Astrocyte of the cerebellum (primary cell): ENCODE measurements around the gene PRRC2C.

Experiments
- DNase-seq: peaks from one replicate; pipeline ENCODE4 v3.0.0-alpha.2; 2011; ENCODE audit warnings: low read depth
- H3K4me3 ChIP-seq: 2 replicates; pipeline ENCODE4 v1.5.1; 2011; ENCODE audit warnings: mild to moderate bottlenecking, low read depth, low read length, moderate library complexity
- in situ Hi-C: cut with HindIII; loops from 2 replicates; pipeline ENCODE4 v1.10.0; 2017; ENCODE audit warnings: low sequenced_read_pairs
- TF ChIP-seq, protein P1 (sequence below): IDR thresholded peaks from 2 replicates; pipeline ENCODE4 v1.5.1; 2012; ENCODE audit warnings: low read length, low read depth, moderate library complexity, mild to moderate bottlenecking; ENCODE audit errors: missing control alignments

PRRC2C gene

DNA sequence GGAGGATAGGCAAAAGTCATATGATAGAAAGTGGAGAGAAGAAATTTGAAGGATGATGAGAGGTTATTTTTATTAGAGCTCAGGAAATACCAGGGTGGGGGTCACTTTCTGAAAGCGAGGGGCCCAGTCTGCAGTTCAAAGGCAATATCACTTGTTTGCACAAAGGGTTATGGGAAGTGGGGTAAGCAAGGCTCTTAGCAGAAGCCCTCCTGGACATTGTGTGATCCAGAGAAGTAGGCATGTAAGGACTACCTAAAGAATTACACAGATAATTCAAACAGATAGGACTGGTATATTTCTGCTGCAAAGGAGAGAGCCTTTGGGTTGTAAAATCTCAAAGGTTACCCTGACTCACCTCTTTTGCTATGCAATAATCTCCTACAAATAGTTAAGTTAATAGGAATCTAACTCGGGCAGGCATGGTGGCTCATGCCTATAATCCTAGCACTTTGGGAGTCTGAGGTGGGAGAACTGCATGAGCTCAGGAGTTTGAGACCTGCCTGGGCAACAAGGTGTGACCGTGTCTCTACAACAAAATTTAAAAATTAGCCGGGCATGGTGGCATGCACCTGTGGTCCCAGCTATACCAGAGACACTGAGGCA is 25.2 kb upstream of the PRRC2C start:
- in situ Hi-C loops, result no loop called here
- H3K4me3 ChIP-seq, result no peak overlapping the region
- TF ChIP-seq, protein P1, sequence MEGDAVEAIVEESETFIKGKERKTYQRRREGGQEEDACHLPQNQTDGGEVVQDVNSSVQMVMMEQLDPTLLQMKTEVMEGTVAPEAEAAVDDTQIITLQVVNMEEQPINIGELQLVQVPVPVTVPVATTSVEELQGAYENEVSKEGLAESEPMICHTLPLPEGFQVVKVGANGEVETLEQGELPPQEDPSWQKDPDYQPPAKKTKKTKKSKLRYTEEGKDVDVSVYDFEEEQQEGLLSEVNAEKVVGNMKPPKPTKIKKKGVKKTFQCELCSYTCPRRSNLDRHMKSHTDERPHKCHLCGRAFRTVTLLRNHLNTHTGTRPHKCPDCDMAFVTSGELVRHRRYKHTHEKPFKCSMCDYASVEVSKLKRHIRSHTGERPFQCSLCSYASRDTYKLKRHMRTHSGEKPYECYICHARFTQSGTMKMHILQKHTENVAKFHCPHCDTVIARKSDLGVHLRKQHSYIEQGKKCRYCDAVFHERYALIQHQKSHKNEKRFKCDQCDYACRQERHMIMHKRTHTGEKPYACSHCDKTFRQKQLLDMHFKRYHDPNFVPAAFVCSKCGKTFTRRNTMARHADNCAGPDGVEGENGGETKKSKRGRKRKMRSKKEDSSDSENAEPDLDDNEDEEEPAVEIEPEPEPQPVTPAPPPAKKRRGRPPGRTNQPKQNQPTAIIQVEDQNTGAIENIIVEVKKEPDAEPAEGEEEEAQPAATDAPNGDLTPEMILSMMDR, result no peak
- DNase-seq, result no peak

DNA sequence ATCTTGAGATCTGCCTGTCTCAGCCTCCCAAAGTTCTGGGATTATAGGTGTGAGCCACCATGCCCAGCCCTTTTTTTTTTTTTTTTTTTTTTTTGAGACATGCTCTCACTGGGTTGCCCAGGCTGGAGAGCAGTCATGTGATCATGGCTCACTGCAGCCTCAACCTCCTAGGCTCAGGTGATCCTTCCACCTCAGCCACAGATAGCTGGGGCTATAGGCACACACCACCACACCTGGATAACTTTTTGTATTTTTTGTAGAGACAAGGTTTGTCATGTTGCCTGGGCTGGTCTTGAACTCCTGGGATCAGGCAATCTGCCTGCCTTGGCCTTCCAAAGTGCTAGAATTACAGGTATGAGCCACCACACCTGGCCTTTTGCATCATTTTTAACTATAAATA is 17.7 kb upstream of the PRRC2C start:
- no peak for DNase-seq
- H3K4me3 ChIP-seq, result no peak overlapping the region
- in situ Hi-C loops, result no loop called here
- TF ChIP-seq, protein P1, result no peak

DNA sequence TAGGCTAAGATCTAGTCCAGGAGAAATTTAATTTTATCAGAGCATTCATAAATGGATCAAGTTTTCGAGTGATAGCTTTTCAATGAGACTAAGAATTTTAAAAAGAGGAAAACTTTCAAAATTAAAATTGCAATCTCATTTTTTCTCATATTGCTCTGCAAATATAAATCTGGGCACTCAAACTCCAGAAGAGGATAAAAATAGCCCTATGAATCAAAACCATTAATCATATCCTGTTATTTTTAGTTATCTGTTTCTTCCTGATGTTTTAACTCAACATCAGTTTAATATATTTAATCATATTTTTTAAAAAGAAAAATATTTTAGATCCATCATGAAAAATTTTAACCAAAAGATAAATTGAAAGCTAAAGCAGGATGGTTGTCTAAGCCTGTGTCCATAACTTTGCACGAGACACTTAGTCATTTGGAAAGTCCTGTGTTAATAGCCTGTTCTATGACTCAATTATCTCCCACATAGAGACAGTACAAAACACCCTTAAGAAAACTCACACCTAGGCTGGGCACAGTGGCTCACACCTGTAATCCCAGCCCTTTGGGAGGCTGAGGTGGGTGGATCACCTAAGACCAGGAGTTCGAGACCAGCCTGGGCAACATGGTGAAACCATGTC is 17.1 kb upstream of the PRRC2C start:
- DNase-seq, result no peak
- in situ Hi-C loops, result no loop called here
- TF ChIP-seq, protein P1, result no peak
- no peak overlapping the region for H3K4me3 ChIP-seq

DNA sequence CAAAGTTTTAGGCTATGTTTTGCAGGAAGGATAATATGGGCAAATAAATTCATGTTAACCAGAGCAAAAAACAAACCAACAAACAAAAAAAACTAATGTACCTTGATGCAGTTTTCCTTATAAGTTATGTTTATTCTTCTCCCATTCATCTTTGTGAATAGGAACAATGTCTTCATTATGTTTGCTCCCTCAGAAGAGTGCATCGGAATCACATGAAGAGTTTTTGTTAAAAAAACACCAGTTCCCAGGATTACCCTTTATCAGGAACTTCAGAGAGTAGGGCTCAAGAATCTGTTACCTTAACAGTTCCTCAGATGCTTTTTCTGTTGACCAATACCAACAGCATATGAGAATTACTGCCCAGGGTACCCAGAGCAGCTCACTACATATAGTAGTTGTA is 14.6 kb upstream of the PRRC2C start:
- no peak for DNase-seq
- TF ChIP-seq, protein P1, result no peak
- in situ Hi-C loops, result no loop called here
- H3K4me3 ChIP-seq, result no peak overlapping the region

DNA sequence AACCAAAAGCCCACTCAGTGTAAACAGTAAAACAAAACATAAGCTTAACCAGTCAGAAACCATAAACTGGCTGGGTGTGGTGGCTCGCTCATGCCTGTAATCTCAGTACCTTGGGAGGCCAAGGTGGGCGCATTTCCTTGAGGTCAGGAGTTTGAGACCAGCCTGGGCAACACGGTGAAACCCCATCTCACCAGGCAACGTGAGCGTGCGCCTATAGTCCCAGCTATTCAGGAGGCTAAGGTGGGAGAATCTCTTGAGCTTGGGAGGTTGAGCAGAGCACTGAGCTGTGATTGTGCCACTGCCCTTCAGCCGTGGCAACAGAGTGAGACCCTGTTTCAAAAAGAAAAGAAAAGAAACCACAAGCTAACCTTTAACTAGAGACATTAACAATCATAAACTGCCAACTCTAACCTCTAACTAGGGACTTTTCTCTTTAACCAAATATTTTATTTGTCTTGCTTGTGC is 13.1 kb upstream of the PRRC2C start:
- in situ Hi-C loops, result no loop called here
- no peak for DNase-seq
- TF ChIP-seq, protein P1, result no peak
- H3K4me3 ChIP-seq, result no peak overlapping the region

DNA sequence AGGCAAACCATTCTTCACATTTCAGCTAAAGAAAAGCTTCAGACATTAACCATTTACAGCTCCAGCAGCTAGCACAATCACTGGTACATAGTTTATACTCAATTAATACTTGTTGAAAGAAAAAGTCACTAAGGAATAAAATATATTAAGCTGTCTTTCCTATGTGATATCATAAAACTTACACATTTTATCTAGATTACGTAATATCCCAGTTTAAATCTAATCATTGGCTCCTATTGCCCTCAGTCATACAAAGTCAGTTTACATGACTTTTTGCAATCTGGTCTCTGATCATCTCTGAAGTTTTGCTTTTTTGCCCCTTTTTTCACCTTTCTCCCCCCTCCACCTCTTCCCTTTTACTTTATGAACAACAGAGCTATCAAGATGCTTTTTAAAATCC is 8.5 kb upstream of the PRRC2C start:
- TF ChIP-seq, protein P1, result no peak
- no peak for DNase-seq
- no peak overlapping the region for H3K4me3 ChIP-seq
- in situ Hi-C loops, result no loop called here
